T-helper 17 cell (primary cell): ENCODE data around the gene MEIS2. TPM values are rescaled to one million over a fixed set of nuclear protein-coding genes. Genes with fewer than 3 reads are reported as not detected.

ENCODE experiments used
- ATAC-seq: fragments of 150-1000 bp; cut with Tn5 transposase; 2 replicates; pipeline ENCODE4 v1.10.0; 2021; ENCODE audit warnings: mild to moderate bottlenecking, moderate library complexity
- DNase-seq, 3 donors: peaks; one replicate each; pipeline versions ENCODE4 v3.0.0 to v3.0.0-alpha.2; 2020 to 2021
- H3K9me3 ChIP-seq: one replicate; pipeline ENCODE4 v1.7.0; 2013; ENCODE audit warnings: low read length, mild to moderate bottlenecking; ENCODE audit not compliant: control insufficient read depth, poor library complexity, severe bottlenecking
- H3K27ac Mint-ChIP-seq: one replicate; pipeline ENCODE4 v1.8.0; 2022; ENCODE audit warnings: mild to moderate bottlenecking, moderate library complexity, mixed read lengths
- H3K27me3 Mint-ChIP-seq: one replicate; pipeline ENCODE4 v1.8.0; 2022; ENCODE audit warnings: mixed read lengths
- H3K36me3 Mint-ChIP-seq: one replicate; pipeline ENCODE4 v1.8.0; 2022; ENCODE audit warnings: low read depth, mixed read lengths
- H3K4me1 Mint-ChIP-seq: one replicate; pipeline ENCODE4 v1.8.0; 2022; ENCODE audit warnings: mild to moderate bottlenecking, mixed read lengths
- H3K4me3 Mint-ChIP-seq: one replicate; pipeline ENCODE4 v1.8.0; 2022; ENCODE audit warnings: mild to moderate bottlenecking, moderate library complexity, mixed read lengths
- total RNA-seq, 4 donors: library from RNA in 2 of 4; stranded (reverse) in 2 of 4; gene quantifications; one replicate each; pipeline ENCODE4 v1.2.3 and lab custom pipeline; 2022 to 2026

MEIS2 gene
- total RNA-seq (not detected), total RNA-seq (lab: John Stamatoyannopoulos, UW) (0 reads per million in 2 donors)

GRCh38 chr15:37100109-37100965 lies at the start of gene MEIS2:
MEIS2 (minus strand) TSS chr15:37100549; CDS start chr15:37099466, 1,083 bp downstream.
- peaks cover 36% of the 10 kb centered on the region for H3K4me1 Mint-ChIP-seq

GRCh38 chr15:37149146-37149545 lies 48.8 kb upstream of the MEIS2 start:
- Mint-ChIP-seq H3K4me1 (no peaks in the 10 kb centered on the region), H3K27me3 (peaks cover 18% of the 10 kb centered on the region), H3K36me3 (no peaks in the 10 kb centered on the region), H3K4me3 (no peak overlapping the region), H3K27ac (no peak overlapping the region)
- ATAC-seq (no peak), DNase-seq (no peak)
- H3K9me3 ChIP-seq, result no peaks in the 10 kb centered on the region

More at GRCh38 chr15:37100109-37100965, at the start of gene MEIS2:
- H3K27me3 Mint-ChIP-seq, result peaks cover 70% of the 10 kb centered on the region
- no peaks in the 10 kb centered on the region for H3K9me3 ChIP-seq
- ATAC-seq (peak; percentile 25), DNase-seq (no peak)
- H3K27ac Mint-ChIP-seq, result peak within 1 kb of the TSS; percentile 72
- H3K36me3 Mint-ChIP-seq, result peaks cover 11% of the 10 kb centered on the region
- H3K4me3 Mint-ChIP-seq, result peak within 1 kb of the TSS; percentile 95

GRCh38 chr15:37148714-37149113 lies 48.4 kb upstream of the MEIS2 start:
- DNase-seq (no peak), ATAC-seq (no peak)
- no peaks in the 10 kb centered on the region for H3K9me3 ChIP-seq
- Mint-ChIP-seq H3K4me1 (no peaks in the 10 kb centered on the region), H3K27ac (no peak overlapping the region), H3K4me3 (no peak overlapping the region), H3K27me3 (peaks cover 18% of the 10 kb centered on the region), H3K36me3 (no peaks in the 10 kb centered on the region)

- H3K4me3 Mint-ChIP-seq, result no peak overlapping the region
- no peak for DNase-seq
- H3K4me1 Mint-ChIP-seq, result no peaks in the 10 kb centered on the region
- peaks cover 29% of the 10 kb centered on the region for H3K27me3 Mint-ChIP-seq
- H3K27ac Mint-ChIP-seq, result no peak overlapping the region
- H3K9me3 ChIP-seq, result no peaks in the 10 kb centered on the region
- no peaks in the 10 kb centered on the region for H3K36me3 Mint-ChIP-seq
- ATAC-seq, result no peak
These were observed 43.0 kb upstream of the MEIS2 start for GRCh38 chr15:37143351-37143750.

GRCh38 chr15:37142371-37142770 lies 42.0 kb upstream of the MEIS2 start:
- Mint-ChIP-seq H3K4me1 (no peaks in the 10 kb centered on the region), H3K27me3 (peaks cover 29% of the 10 kb centered on the region), H3K27ac (no peak overlapping the region), H3K4me3 (no peak overlapping the region), H3K36me3 (no peaks in the 10 kb centered on the region)
- no peak for DNase-seq
- no peaks in the 10 kb centered on the region for H3K9me3 ChIP-seq
- ATAC-seq, result no peak

GRCh38 chr15:37140531-37141058 lies 40.2 kb upstream of the MEIS2 start:
- Mint-ChIP-seq H3K4me3 (no peak overlapping the region), H3K27ac (no peak overlapping the region), H3K4me1 (no peaks in the 10 kb centered on the region), H3K27me3 (peaks cover 29% of the 10 kb centered on the region), H3K36me3 (no peaks in the 10 kb centered on the region)
- ATAC-seq, result no peak
- H3K9me3 ChIP-seq, result no peaks in the 10 kb centered on the region
- DNase-seq, result no peak

- Mint-ChIP-seq H3K27me3 (peaks cover 23% of the 10 kb centered on the region), H3K4me3 (peak overlapping the region; percentile 31)
- ATAC-seq, result no peak
These were observed 38.4 kb upstream of the MEIS2 start for GRCh38 chr15:37138591-37139215.

GRCh38 chr15:37137221-37137620 lies 36.9 kb upstream of the MEIS2 start:
- no peak overlapping the region for H3K27ac Mint-ChIP-seq
- peaks cover 30% of the 10 kb centered on the region for H3K27me3 Mint-ChIP-seq
- H3K9me3 ChIP-seq, result no peaks in the 10 kb centered on the region
- H3K4me3 Mint-ChIP-seq, result no peak overlapping the region
- no peaks in the 10 kb centered on the region for H3K36me3 Mint-ChIP-seq
- H3K4me1 Mint-ChIP-seq, result no peaks in the 10 kb centered on the region
- no peak for ATAC-seq
- DNase-seq, result no peak

More at GRCh38 chr15:37138591-37139215, 38.4 kb upstream of the MEIS2 start:
- no peak for DNase-seq
- Mint-ChIP-seq H3K4me1 (no peaks in the 10 kb centered on the region), H3K27ac (no peak overlapping the region), H3K36me3 (no peaks in the 10 kb centered on the region)
- H3K9me3 ChIP-seq, result no peaks in the 10 kb centered on the region

- no peak for DNase-seq
- no peak overlapping the region for H3K4me3 Mint-ChIP-seq
- H3K9me3 ChIP-seq, result no peaks in the 10 kb centered on the region
- ATAC-seq, result no peak
- H3K27me3 Mint-ChIP-seq, result peaks cover 34% of the 10 kb centered on the region
- no peak overlapping the region for H3K27ac Mint-ChIP-seq
- no peaks in the 10 kb centered on the region for H3K36me3 Mint-ChIP-seq
- no peaks in the 10 kb centered on the region for H3K4me1 Mint-ChIP-seq
These were observed 36.3 kb upstream of the MEIS2 start for GRCh38 chr15:37136666-37137065.

- no peak overlapping the region for H3K27ac Mint-ChIP-seq
- ATAC-seq, result peak; percentile 36
These were observed 34.9 kb upstream of the MEIS2 start for GRCh38 chr15:37135225-37135624.

GRCh38 chr15:37134699-37135131 lies 34.4 kb upstream of the MEIS2 start:
- Mint-ChIP-seq H3K4me3 (no peak overlapping the region), H3K27ac (no peak overlapping the region), H3K4me1 (no peaks in the 10 kb centered on the region)

More at GRCh38 chr15:37135225-37135624, 34.9 kb upstream of the MEIS2 start:
- H3K4me1 Mint-ChIP-seq, result no peaks in the 10 kb centered on the region
- no peak for DNase-seq
- H3K9me3 ChIP-seq, result no peaks in the 10 kb centered on the region
- H3K36me3 Mint-ChIP-seq, result no peaks in the 10 kb centered on the region
- no peak overlapping the region for H3K4me3 Mint-ChIP-seq
- peaks cover 31% of the 10 kb centered on the region for H3K27me3 Mint-ChIP-seq

GRCh38 chr15:37134244-37134643 lies 33.9 kb upstream of the MEIS2 start:
- H3K36me3 Mint-ChIP-seq, result no peaks in the 10 kb centered on the region

More at GRCh38 chr15:37134699-37135131, 34.4 kb upstream of the MEIS2 start:
- ATAC-seq (no peak), DNase-seq (no peak)
- no peaks in the 10 kb centered on the region for H3K9me3 ChIP-seq
- Mint-ChIP-seq H3K36me3 (no peaks in the 10 kb centered on the region), H3K27me3 (peaks cover 27% of the 10 kb centered on the region)

GRCh38 chr15:37133602-37134001 lies 33.3 kb upstream of the MEIS2 start:
- peaks cover 33% of the 10 kb centered on the region for H3K27me3 Mint-ChIP-seq
- DNase-seq, result no peak

More at GRCh38 chr15:37134244-37134643, 33.9 kb upstream of the MEIS2 start:
- H3K27me3 Mint-ChIP-seq, result peaks cover 29% of the 10 kb centered on the region
- no peak for DNase-seq
- ATAC-seq, result no peak
- no peak overlapping the region for H3K4me3 Mint-ChIP-seq
- H3K27ac Mint-ChIP-seq, result no peak overlapping the region
- no peaks in the 10 kb centered on the region for H3K4me1 Mint-ChIP-seq
- no peaks in the 10 kb centered on the region for H3K9me3 ChIP-seq

More at GRCh38 chr15:37133602-37134001, 33.3 kb upstream of the MEIS2 start:
- Mint-ChIP-seq H3K4me3 (no peak overlapping the region), H3K27ac (no peak overlapping the region), H3K4me1 (no peaks in the 10 kb centered on the region), H3K36me3 (no peaks in the 10 kb centered on the region)
- H3K9me3 ChIP-seq, result no peaks in the 10 kb centered on the region
- no peak for ATAC-seq
